HepG2 (cell line): ENCODE results near the gene MYO1E. TPM values are rescaled to one million over a fixed set of nuclear protein-coding genes. Genes with fewer than 3 reads are reported as not detected.

Experiments
- ARNT ChIP-seq: fragments of 450-650 bp; IDR thresholded peaks from 2 replicates; pipeline ENCODE4 v1.6.1; 2017
- BCL6 ChIP-seq: IDR thresholded peaks from 2 replicates; pipeline ENCODE4 v1.6.1; 2016; ENCODE audit warnings: missing genetic modification reagents, missing compliant biosample characterization
- FOSL1 ChIP-seq: sonication (generic); formaldehyde crosslinking; IDR thresholded peaks from 2 replicates; pipeline ENCODE4 v1.9.0; 2021; ENCODE audit warnings: missing genetic modification reagents, borderline replicate concordance
- FOSL2 ChIP-seq: sonication (generic); formaldehyde crosslinking; IDR thresholded peaks from 2 replicates; pipeline ENCODE4 v1.4.0; 2020; ENCODE audit warnings: missing genetic modification reagents
- GATAD2A ChIP-seq: IDR thresholded peaks from 2 replicates; pipeline ENCODE4 v1.6.1; 2016
- HIVEP1 ChIP-seq: sonication (generic); formaldehyde crosslinking; IDR thresholded peaks from 2 replicates; pipeline ENCODE4 v1.4.0; 2020; ENCODE audit warnings: mild to moderate bottlenecking, missing genetic modification reagents
- HMG20B ChIP-seq: conservative IDR thresholded peaks from 2 replicates; pipeline ENCODE4 v1.6.1; 2016; ENCODE audit warnings: missing genetic modification reagents, missing compliant biosample characterization
- MAFF ChIP-seq: IDR thresholded peaks from 2 replicates; pipeline ENCODE4 v1.6.1; 2011; ENCODE audit warnings: low read depth, low read length, improper control_type of control experiment
- NCOA2 ChIP-seq: sonication (generic); formaldehyde crosslinking; IDR thresholded peaks from 2 replicates; pipeline ENCODE4 v1.8.0; 2022; ENCODE audit warnings: inconsistent platforms
- RXRB ChIP-seq: IDR thresholded peaks from 2 replicates; pipeline ENCODE4 v1.6.1; 2016; ENCODE audit warnings: borderline replicate concordance, missing genetic modification reagents, missing compliant biosample characterization
- SP140L ChIP-seq: sonication (generic); formaldehyde crosslinking; IDR thresholded peaks from 2 replicates; pipeline ENCODE4 v1.4.0; 2020; ENCODE audit warnings: missing genetic modification reagents, borderline replicate concordance
- WIZ ChIP-seq: sonication (generic); formaldehyde crosslinking; IDR thresholded peaks from 2 replicates; pipeline ENCODE4 v1.5.1; 2020; ENCODE audit warnings: mild to moderate bottlenecking, missing genetic modification reagents
- ZNF180 ChIP-seq: sonication (generic); formaldehyde crosslinking; IDR thresholded peaks from 2 replicates; pipeline ENCODE4 v1.4.0; 2020; ENCODE audit warnings: low read depth, missing genetic modification reagents, borderline replicate concordance
- ZNF329 ChIP-seq: sonication (generic); formaldehyde crosslinking; IDR thresholded peaks from 2 replicates; pipeline ENCODE4 v1.9.0; 2021; ENCODE audit warnings: low read depth, mild to moderate bottlenecking, missing genetic modification reagents
- ZNF546 ChIP-seq: sonication (generic); formaldehyde crosslinking; conservative IDR thresholded peaks from 2 replicates; pipeline ENCODE4 v1.8.1; 2023; ENCODE audit warnings: mild to moderate bottlenecking, missing genetic modification reagents
- ZNF614 ChIP-seq: IDR thresholded peaks from 2 replicates; pipeline ENCODE4 v1.6.1; 2018; ENCODE audit warnings: missing biosample characterization, missing genetic modification reagents, inconsistent platforms, borderline replicate concordance
- ZNF644 ChIP-seq: IDR thresholded peaks from 2 replicates; pipeline ENCODE4 v1.6.1; 2016; ENCODE audit warnings: low read depth
- ZSCAN25 ChIP-seq: sonication (generic); formaldehyde crosslinking; IDR thresholded peaks from 2 replicates; pipeline ENCODE4 v1.8.0; 2022; ENCODE audit warnings: mild to moderate bottlenecking, missing genetic modification reagents
- polyA plus RNA-seq, 8 experiments: library from polyadenylated mRNA; depleted of rRNA in 3 of 8; stranded (reverse) in 7 of 8; unstranded in 1 of 8; fragments of >200 nt; fragmentation: Illumina TruSeq in 4 of 8; extraction: Trizol in 4 of 8; gene quantifications; 2 replicates each; pipeline versions ENCODE4 v1.2.1 to v1.2.3, GENCODE V29; 2011 to 2016; ENCODE audit warnings: low read depth in 4 of 8, missing spikeins in 1 of 8, mixed read lengths in 1 of 8; ENCODE audit not compliant: insufficient read depth in 1 of 8
- total RNA-seq, 5 experiments: library from RNA; depleted of rRNA; stranded (reverse); fragments of >200 nt; fragmentation: Illumina TruSeq; extraction: Trizol; gene quantifications; 2 replicates each; pipeline ENCODE4 v1.2.3, GENCODE V29; 2016; ENCODE audit warnings: low read depth in 1 of 5
- TF ChIP-seq, protein P1 (sequence below): sonication (generic); formaldehyde crosslinking; IDR thresholded peaks from 2 replicates; pipeline ENCODE4 v1.8.0; 2022; ENCODE audit warnings: missing genetic modification reagents, mild to moderate bottlenecking, borderline replicate concordance
- TF ChIP-seq, protein P2 (sequence below): sonication (generic); formaldehyde crosslinking; IDR thresholded peaks from 2 replicates; pipeline ENCODE4 v1.4.0; 2020; ENCODE audit warnings: missing genetic modification reagents
- TF ChIP-seq, protein P3 (sequence below): sonication (generic); formaldehyde crosslinking; IDR thresholded peaks from 2 replicates; pipeline ENCODE4 v1.5.0; 2020; ENCODE audit warnings: missing genetic modification reagents

The MYO1E gene
- total and polyA plus RNA-seq, 2 of the 13 experiments (the other 11 are each of a cell fraction or from before 2014, with no cell fraction given): 15.7 to 25.1 TPM

DNA sequence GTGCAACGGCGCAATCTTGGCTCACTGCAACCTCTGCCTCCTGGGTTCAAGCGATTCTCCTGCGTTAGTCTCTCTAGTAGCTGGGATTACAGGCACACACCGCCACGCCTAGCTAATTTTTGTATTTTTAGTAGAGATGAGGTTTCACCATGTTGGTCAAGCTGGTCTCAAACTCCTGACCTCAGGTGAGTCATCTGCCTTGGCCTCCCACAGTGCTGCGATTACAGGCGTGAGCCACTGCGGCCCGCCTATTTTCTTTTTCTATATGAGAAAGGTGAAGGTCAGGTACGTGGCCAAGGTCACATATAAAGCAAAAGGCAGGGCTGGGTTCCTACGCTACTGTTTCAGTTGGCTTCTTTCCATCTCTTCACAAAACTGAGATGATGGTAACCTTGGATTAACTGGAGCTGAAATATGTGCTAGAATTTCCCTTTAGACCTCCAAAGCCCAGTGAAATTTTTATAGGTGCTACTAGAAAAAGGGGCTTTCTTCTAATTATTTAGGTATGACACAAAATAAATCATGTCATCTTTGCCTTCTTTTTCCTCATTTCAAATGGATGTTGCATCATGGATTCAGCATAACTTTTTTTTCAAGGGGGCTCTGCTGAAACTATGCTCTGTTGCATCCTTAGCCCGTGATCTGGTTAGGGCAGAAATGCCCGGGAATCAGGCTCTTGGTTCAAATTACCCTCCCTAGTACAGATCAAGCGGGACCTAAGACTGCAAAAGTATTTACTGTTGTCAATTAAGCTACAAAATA, 68.5 kb downstream of the MYO1E start (continued):
- TF ChIP-seq FOSL1 (CRISPR knock-in tag): peak; percentile 54; the same call in 1 of the 2 replicates
- peak; percentile 29; the same call in 1 of the 2 replicates for TF ChIP-seq GATAD2A (CRISPR knock-in tag)
- TF ChIP-seq ZSCAN25: no peak
- no peak for TF ChIP-seq ZNF614 (CRISPR knock-in tag)
- peak; percentile 94 for TF ChIP-seq FOSL2 (CRISPR knock-in tag)
- TF ChIP-seq HIVEP1 (CRISPR knock-in tag): no peak
- TF ChIP-seq ZNF329 (CRISPR knock-in tag): no peak
- peak; percentile 61; the same call in 1 of the 2 replicates for TF ChIP-seq RXRB (CRISPR knock-in tag)
- no peak for TF ChIP-seq ZNF546 (CRISPR knock-in tag)
- no peak for TF ChIP-seq ZNF180 (CRISPR knock-in tag)
- 0 out of 2 replicates have a peak, but pooled peaks have one; percentile 40 for TF ChIP-seq NCOA2 (CRISPR knock-in tag)
- TF ChIP-seq ZNF644 (CRISPR knock-in tag): peak; percentile 12; the same call in 1 of the 2 replicates
- TF ChIP-seq ARNT: no peak
- no peak for TF ChIP-seq HMG20B
- no peak for TF ChIP-seq WIZ (CRISPR knock-in tag)
- peak; percentile 46 for TF ChIP-seq BCL6 (CRISPR knock-in tag)
- TF ChIP-seq, protein P1, sequence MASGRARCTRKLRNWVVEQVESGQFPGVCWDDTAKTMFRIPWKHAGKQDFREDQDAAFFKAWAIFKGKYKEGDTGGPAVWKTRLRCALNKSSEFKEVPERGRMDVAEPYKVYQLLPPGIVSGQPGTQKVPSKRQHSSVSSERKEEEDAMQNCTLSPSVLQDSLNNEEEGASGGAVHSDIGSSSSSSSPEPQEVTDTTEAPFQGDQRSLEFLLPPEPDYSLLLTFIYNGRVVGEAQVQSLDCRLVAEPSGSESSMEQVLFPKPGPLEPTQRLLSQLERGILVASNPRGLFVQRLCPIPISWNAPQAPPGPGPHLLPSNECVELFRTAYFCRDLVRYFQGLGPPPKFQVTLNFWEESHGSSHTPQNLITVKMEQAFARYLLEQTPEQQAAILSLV (CRISPR knock-in tag): no peak
- TF ChIP-seq, protein P2, sequence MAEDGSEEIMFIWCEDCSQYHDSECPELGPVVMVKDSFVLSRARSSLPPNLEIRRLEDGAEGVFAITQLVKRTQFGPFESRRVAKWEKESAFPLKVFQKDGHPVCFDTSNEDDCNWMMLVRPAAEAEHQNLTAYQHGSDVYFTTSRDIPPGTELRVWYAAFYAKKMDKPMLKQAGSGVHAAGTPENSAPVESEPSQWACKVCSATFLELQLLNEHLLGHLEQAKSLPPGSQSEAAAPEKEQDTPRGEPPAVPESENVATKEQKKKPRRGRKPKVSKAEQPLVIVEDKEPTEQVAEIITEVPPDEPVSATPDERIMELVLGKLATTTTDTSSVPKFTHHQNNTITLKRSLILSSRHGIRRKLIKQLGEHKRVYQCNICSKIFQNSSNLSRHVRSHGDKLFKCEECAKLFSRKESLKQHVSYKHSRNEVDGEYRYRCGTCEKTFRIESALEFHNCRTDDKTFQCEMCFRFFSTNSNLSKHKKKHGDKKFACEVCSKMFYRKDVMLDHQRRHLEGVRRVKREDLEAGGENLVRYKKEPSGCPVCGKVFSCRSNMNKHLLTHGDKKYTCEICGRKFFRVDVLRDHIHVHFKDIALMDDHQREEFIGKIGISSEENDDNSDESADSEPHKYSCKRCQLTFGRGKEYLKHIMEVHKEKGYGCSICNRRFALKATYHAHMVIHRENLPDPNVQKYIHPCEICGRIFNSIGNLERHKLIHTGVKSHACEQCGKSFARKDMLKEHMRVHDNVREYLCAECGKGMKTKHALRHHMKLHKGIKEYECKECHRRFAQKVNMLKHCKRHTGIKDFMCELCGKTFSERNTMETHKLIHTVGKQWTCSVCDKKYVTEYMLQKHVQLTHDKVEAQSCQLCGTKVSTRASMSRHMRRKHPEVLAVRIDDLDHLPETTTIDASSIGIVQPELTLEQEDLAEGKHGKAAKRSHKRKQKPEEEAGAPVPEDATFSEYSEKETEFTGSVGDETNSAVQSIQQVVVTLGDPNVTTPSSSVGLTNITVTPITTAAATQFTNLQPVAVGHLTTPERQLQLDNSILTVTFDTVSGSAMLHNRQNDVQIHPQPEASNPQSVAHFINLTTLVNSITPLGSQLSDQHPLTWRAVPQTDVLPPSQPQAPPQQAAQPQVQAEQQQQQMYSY: no peak
- TF ChIP-seq, protein P3, sequence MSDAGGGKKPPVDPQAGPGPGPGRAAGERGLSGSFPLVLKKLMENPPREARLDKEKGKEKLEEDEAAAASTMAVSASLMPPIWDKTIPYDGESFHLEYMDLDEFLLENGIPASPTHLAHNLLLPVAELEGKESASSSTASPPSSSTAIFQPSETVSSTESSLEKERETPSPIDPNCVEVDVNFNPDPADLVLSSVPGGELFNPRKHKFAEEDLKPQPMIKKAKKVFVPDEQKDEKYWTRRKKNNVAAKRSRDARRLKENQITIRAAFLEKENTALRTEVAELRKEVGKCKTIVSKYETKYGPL (CRISPR knock-in tag): no peak
- no peak for TF ChIP-seq SP140L (CRISPR knock-in tag)
- TF ChIP-seq MAFF: no peak
